GM12875 (cell line): ENCODE data around the gene NRXN2.

ENCODE experiments used
- H3K4me3 ChIP-seq: one replicate; pipeline ENCODE4 v1.5.1; 2011; ENCODE audit warnings: low read depth, low read length, control low read depth
- CTCF ChIP-seq: IDR thresholded peaks from 2 replicates; pipeline ENCODE4 v1.5.1; 2011; ENCODE audit warnings: low read depth, mild to moderate bottlenecking, control low read depth, inconsistent platforms, low read length, moderate library complexity, borderline replicate concordance; ENCODE audit not compliant: insufficient read depth

Gene NRXN2

GRCh38 chr11:64626637-64627036 lies 96.4 kb downstream of the NRXN2 start:
- no peak overlapping the region for H3K4me3 ChIP-seq
- no peak for TF ChIP-seq CTCF

GRCh38 chr11:64624883-64625481 lies 98.0 kb downstream of the NRXN2 start:
- TF ChIP-seq CTCF = no peak
- H3K4me3 ChIP-seq = no peak overlapping the region

- TF ChIP-seq CTCF = no peak
- H3K4me3 ChIP-seq = no peak overlapping the region
Observed at GRCh38 chr11:64622681-64623080, 100.3 kb downstream of the NRXN2 start.

GRCh38 chr11:64621283-64622019 lies 101.5 kb downstream of the NRXN2 start:
- no peak for TF ChIP-seq CTCF
- no peak overlapping the region for H3K4me3 ChIP-seq

- no peak overlapping the region for H3K4me3 ChIP-seq
- no peak for TF ChIP-seq CTCF
Observed at GRCh38 chr11:64620381-64620971, 102.5 kb downstream of the NRXN2 start.

- no peak overlapping the region for H3K4me3 ChIP-seq
- no peak for TF ChIP-seq CTCF
Observed at GRCh38 chr11:64619811-64620380, 103.1 kb downstream of the NRXN2 start.
